ENCODE data around the gene OSBPL8. TPM values are rescaled to one million over a fixed set of nuclear protein-coding genes. Genes with fewer than 3 reads are reported as not detected.

Gene OSBPL8
- total and polyA plus RNA-seq, 2 of the 8 experiments (the other 6 are each of a cell fraction or from before 2014, with no cell fraction given): 10.9 to 81.1 TPM

GRCh38 chr12:76489737-76490136 lies 69.8 kb downstream of the OSBPL8 start:
- 92% methylated on average over 3 of the region's 3 CpGs; no CpG with 5 or more reads in 1 of the 2 experiments for WGBS, 2 experiments (ENCODE audit: extremely low coverage in 1 of 2, insufficient coverage in 1 of 2, insufficient read length in 1 of 2, insufficient replicate concordance in 2 of 2, low coverage in 1 of 2, low lambda C conversion rate in 2 of 2, missing lambda C conversion rate in 1 of 2)

More at GRCh38 chr12:76489737-76490136, 69.8 kb downstream of the OSBPL8 start:
- Histone ChIP-seq H3K79me1 (ENCODE audit: low read depth, low read length) (no peaks in the 10 kb centered on the region), H3K4me2 (ENCODE audit: insufficient read depth in 1 of 2, low read depth in 2 of 2, low read length in 2 of 2) (no peak overlapping the region), H2BK5ac (ENCODE audit: low read depth, low read length) (no peak overlapping the region), H3K9ac (replicated peaks in 1 of 4; ENCODE audit: extremely low read depth in 1 of 4, low read depth in 3 of 4, low read length in 3 of 4) (no peak overlapping the region), H3K27me3 (replicated peaks in 1 of 4; ENCODE audit: control insufficient read depth in 3 of 4, extremely low read depth in 1 of 4, insufficient read depth in 3 of 4, low read length in 3 of 4) (no peaks in the 10 kb centered on the region), H2AK5ac (ENCODE audit: low read depth, low read length) (no peak overlapping the region), H2BK20ac (ENCODE audit: low read length) (no peak overlapping the region), H2BK12ac (ENCODE audit: low read depth, low read length) (no peak overlapping the region), H3K18ac (ENCODE audit: extremely low read depth, low read length) (no peak overlapping the region), H3K23ac (ENCODE audit: insufficient read length) (no peak overlapping the region), H4K20me1 (replicated peaks in 1 of 2; ENCODE audit: control insufficient read depth in 1 of 2, insufficient read depth in 2 of 2, low read length in 2 of 2) (peaks cover 0 to 7% of the 10 kb centered on the region in 2 experiments), H3K23me2 (ENCODE audit: low read depth, low read length) (no peaks in the 10 kb centered on the region), H3K36me3 (ENCODE audit: control insufficient read depth in 2 of 4, insufficient read depth in 4 of 4, low read length in 3 of 4) (peaks cover 0 to 3% (median 0%) of the 10 kb centered on the region in 4 experiments; a peak in 1 of 8 replicates), H4K5ac (ENCODE audit: insufficient read length, low read depth, low read length) (no peak overlapping the region), H3K4ac (replicated peaks; ENCODE audit: insufficient read length, low read depth, low read length) (no peak overlapping the region), H2AFZ (ENCODE audit: low read length) (no peak overlapping the region), H2BK120ac (replicated peaks; ENCODE audit: low read depth, low read length) (no peak overlapping the region), H4K91ac (replicated peaks; ENCODE audit: insufficient read length, low read length) (no peak overlapping the region), H3K56ac (replicated peaks; ENCODE audit: insufficient read length, low read depth, low read length) (no peak overlapping the region), H3K27ac (ENCODE audit: low read depth, low read length) (no peak overlapping the region), H3K4me1 (replicated peaks in 1 of 4; ENCODE audit: control insufficient read depth in 3 of 4, insufficient read depth in 4 of 4, low read length in 3 of 4) (no peaks in the 10 kb centered on the region), H3K14ac (ENCODE audit: insufficient read length) (no peak overlapping the region), H4K8ac (ENCODE audit: extremely low read depth, insufficient read depth, low read length) (no peak overlapping the region), H2BK15ac (ENCODE audit: low read length) (no peak overlapping the region), H3K79me2 (ENCODE audit: control insufficient read depth in 1 of 2, insufficient read depth in 2 of 2, low read length in 2 of 2) (peaks cover 0 to 5% of the 10 kb centered on the region in 2 experiments; a peak in 1 of 4 replicates), H3K4me3 (ENCODE audit: extremely low read depth in 1 of 4, insufficient read depth in 2 of 4, low read depth in 3 of 4, low read length in 4 of 4) (no peak overlapping the region), H3K9me3 (ENCODE audit: insufficient read depth in 2 of 2, low read depth in 1 of 2, low read length in 1 of 2) (no peaks in the 10 kb centered on the region)
- ChIA-PET POLR2A (ENCODE audit: partially characterized antibody) (interaction anchor here (0.6 kb wide), 1 partner anchor 376 kb away, joined by 3 read pairs; no protein-coding TSS in a partner anchor), CTCF (ENCODE audit: partially characterized antibody) (interaction anchor here (0.6 kb wide), 1 partner anchor 134 kb away, joined by 3 read pairs; no protein-coding TSS in a partner anchor)
- DNase-seq (ENCODE audit: low read depth in 1 of 2, low spot score in 2 of 2) (no peak), FAIRE-seq (no peak)
- TF ChIP-seq KDM1A (IDR thresholded peaks at IDR 0.05; ENCODE audit: borderline replicate concordance, low read length): no peak
- TF ChIP-seq SIRT6 (IDR thresholded peaks at IDR 0.05; ENCODE audit: low read length): no peak
- TF ChIP-seq CBX8 (IDR thresholded peaks at IDR 0.05; ENCODE audit: borderline replicate concordance, low read depth, low read length): no peak
- TF ChIP-seq SIN3A (conservative IDR thresholded peaks at IDR 0.05 in 1 of 2, IDR thresholded peaks at IDR 0.05 in 1 of 2; ENCODE audit: low read depth in 1 of 2, low read length in 2 of 2): no peak

Measured in H1 (cell line).